ENCODE data around the gene PI4KA.

The PI4KA gene

DNA sequence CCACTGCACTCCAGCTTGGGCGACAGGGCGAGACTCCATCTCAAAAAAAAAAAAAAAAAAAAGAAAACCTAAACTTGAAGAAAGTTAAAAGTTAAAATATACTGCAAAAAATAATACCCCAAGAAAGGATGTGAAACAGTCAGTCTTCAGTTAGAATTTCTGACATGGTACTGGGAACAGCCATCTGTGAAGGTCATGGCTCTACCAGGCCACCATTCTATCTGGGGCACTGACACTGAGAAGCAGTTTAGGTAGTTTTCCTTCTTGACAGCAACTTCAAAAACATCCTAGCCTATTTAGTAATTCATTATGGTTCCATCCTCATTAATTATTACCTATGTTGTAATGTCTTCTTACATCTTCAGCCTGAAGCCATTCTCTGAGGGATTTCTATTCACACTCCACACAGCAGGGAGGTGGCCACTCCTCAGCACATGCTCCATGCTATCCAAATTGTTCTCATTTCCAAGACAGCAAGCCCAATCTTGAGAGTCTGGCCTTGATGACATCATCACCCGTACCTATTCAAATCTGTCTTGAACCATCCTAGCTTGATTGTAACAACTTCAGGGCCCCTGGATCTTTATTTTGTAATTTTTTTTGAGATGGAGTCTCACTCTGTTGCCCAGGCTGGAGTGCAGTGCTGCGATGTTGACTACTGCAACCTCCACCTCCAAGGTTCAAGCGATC, 46.5 kb downstream of the PI4KA start:
- ATAC-seq, result no peak
- no peak for TF ChIP-seq ZNF8 (CRISPR knock-in tag; IDR thresholded peaks at IDR 0.05)
- TF ChIP-seq ESRRG (CRISPR knock-in tag; IDR thresholded peaks at IDR 0.05), result no peak
- no peak for TF ChIP-seq ZNF70 (CRISPR knock-in tag; IDR thresholded peaks at IDR 0.05)
- no peak for TF ChIP-seq ISL1 (CRISPR knock-in tag; IDR thresholded peaks at IDR 0.05)
- no peak for TF ChIP-seq CSRNP3 (CRISPR knock-in tag; IDR thresholded peaks at IDR 0.05)
- TF ChIP-seq GLIS3 (CRISPR knock-in tag; IDR thresholded peaks at IDR 0.05), result no peak
- no peak for TF ChIP-seq RARB (CRISPR knock-in tag; IDR thresholded peaks at IDR 0.05)
- no peak for TF ChIP-seq SNAI2 (CRISPR knock-in tag; IDR thresholded peaks at IDR 0.05)
- TF ChIP-seq ZC3H10 (CRISPR knock-in tag; IDR thresholded peaks at IDR 0.05), result no peak
- TF ChIP-seq OSR1 (CRISPR knock-in tag; IDR thresholded peaks at IDR 0.05), result no peak

GRCh38 chr22:20811171-20811570, 47.4 kb downstream of the PI4KA start:
- TF ChIP-seq ZNF8 (CRISPR knock-in tag; IDR thresholded peaks at IDR 0.05), result no peak
- TF ChIP-seq ZC3H10 (CRISPR knock-in tag; IDR thresholded peaks at IDR 0.05), result no peak
- no peak for TF ChIP-seq ZNF70 (CRISPR knock-in tag; IDR thresholded peaks at IDR 0.05)
- no peak for TF ChIP-seq ISL1 (CRISPR knock-in tag; IDR thresholded peaks at IDR 0.05)
- no peak for TF ChIP-seq ZFP30 (CRISPR knock-in tag; IDR thresholded peaks at IDR 0.05)
- TF ChIP-seq, protein P1, sequence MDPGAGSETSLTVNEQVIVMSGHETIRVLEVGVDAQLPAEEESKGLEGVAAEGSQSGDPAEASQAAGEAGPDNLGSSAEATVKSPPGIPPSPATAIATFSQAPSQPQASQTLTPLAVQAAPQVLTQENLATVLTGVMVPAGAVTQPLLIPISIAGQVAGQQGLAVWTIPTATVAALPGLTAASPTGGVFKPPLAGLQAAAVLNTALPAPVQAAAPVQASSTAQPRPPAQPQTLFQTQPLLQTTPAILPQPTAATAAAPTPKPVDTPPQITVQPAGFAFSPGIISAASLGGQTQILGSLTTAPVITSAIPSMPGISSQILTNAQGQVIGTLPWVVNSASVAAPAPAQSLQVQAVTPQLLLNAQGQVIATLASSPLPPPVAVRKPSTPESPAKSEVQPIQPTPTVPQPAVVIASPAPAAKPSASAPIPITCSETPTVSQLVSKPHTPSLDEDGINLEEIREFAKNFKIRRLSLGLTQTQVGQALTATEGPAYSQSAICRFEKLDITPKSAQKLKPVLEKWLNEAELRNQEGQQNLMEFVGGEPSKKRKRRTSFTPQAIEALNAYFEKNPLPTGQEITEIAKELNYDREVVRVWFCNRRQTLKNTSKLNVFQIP (CRISPR knock-in tag; IDR thresholded peaks at IDR 0.05; ENCODE audit: borderline replicate concordance, low read depth), result no peak
- no peak for TF ChIP-seq GLIS3 (CRISPR knock-in tag; IDR thresholded peaks at IDR 0.05)
- TF ChIP-seq ESRRG (CRISPR knock-in tag; IDR thresholded peaks at IDR 0.05), result no peak
- no peak for TF ChIP-seq CSRNP3 (CRISPR knock-in tag; IDR thresholded peaks at IDR 0.05)
- TF ChIP-seq SNAI2 (CRISPR knock-in tag; IDR thresholded peaks at IDR 0.05), result no peak
- TF ChIP-seq, protein P2, sequence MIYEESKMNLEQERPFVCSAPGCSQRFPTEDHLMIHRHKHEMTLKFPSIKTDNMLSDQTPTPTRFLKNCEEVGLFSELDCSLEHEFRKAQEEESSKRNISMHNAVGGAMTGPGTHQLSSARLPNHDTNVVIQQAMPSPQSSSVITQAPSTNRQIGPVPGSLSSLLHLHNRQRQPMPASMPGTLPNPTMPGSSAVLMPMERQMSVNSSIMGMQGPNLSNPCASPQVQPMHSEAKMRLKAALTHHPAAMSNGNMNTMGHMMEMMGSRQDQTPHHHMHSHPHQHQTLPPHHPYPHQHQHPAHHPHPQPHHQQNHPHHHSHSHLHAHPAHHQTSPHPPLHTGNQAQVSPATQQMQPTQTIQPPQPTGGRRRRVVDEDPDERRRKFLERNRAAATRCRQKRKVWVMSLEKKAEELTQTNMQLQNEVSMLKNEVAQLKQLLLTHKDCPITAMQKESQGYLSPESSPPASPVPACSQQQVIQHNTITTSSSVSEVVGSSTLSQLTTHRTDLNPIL (CRISPR knock-in tag; IDR thresholded peaks at IDR 0.05; ENCODE audit: low read depth), result no peak
- TF ChIP-seq OSR1 (CRISPR knock-in tag; IDR thresholded peaks at IDR 0.05), result no peak
- TF ChIP-seq BACH2 (CRISPR knock-in tag; IDR thresholded peaks at IDR 0.05; ENCODE audit: borderline replicate concordance), result no peak
- ATAC-seq, result no peak

DNA sequence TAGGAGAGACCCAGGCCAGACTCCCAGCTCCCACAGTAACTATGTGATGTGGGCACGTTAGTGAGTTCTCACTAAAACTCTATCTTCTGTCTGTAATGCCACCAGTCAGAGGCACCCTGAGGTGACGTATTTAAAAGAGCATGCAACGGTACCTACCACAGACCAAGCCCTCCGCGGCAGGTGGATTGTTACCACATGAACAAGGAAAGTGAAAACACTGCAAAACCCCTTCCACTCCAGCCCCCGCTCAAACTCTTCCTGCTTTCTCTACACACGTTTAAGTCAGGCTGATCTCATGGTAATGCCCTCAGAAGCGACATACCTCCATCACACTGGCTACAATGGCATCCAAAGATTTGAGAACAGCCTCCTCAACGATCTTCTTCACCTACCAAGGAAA, 48.0 kb downstream of the PI4KA start:
- TF ChIP-seq ZC3H10 (CRISPR knock-in tag; IDR thresholded peaks at IDR 0.05) (no peak), ARNTL (CRISPR knock-in tag; IDR thresholded peaks at IDR 0.05; ENCODE audit: borderline replicate concordance, low read depth) (no peak), BACH2 (CRISPR knock-in tag; IDR thresholded peaks at IDR 0.05; ENCODE audit: borderline replicate concordance) (no peak), ESRRG (CRISPR knock-in tag; IDR thresholded peaks at IDR 0.05) (no peak), ZNF70 (CRISPR knock-in tag; IDR thresholded peaks at IDR 0.05) (no peak), TCF4 (CRISPR knock-in tag; IDR thresholded peaks at IDR 0.05; ENCODE audit: borderline replicate concordance) (no peak), OSR1 (CRISPR knock-in tag; IDR thresholded peaks at IDR 0.05) (no peak), ZFP30 (CRISPR knock-in tag; IDR thresholded peaks at IDR 0.05) (no peak), CSDC2 (CRISPR knock-in tag; IDR thresholded peaks at IDR 0.05) (no peak), TOX (CRISPR knock-in tag; IDR thresholded peaks at IDR 0.05; ENCODE audit: borderline replicate concordance) (no peak), RARB (CRISPR knock-in tag; IDR thresholded peaks at IDR 0.05) (no peak), ZNF565 (CRISPR knock-in tag; conservative IDR thresholded peaks at IDR 0.05; ENCODE audit: low read depth) (no peak), ISL1 (CRISPR knock-in tag; IDR thresholded peaks at IDR 0.05) (no peak)
- ATAC-seq, result no peak

GRCh38 chr22:20809538-20810185, 48.9 kb downstream of the PI4KA start:
- TF ChIP-seq BACH2 (CRISPR knock-in tag; IDR thresholded peaks at IDR 0.05; ENCODE audit: borderline replicate concordance) (no peak), ZNF70 (CRISPR knock-in tag; IDR thresholded peaks at IDR 0.05) (no peak), TOX (CRISPR knock-in tag; IDR thresholded peaks at IDR 0.05; ENCODE audit: borderline replicate concordance) (no peak), ARNTL (CRISPR knock-in tag; IDR thresholded peaks at IDR 0.05; ENCODE audit: borderline replicate concordance, low read depth) (no peak), PPARA (CRISPR knock-in tag; IDR thresholded peaks at IDR 0.05; ENCODE audit: borderline replicate concordance) (no peak), ZFP3 (CRISPR knock-in tag; IDR thresholded peaks at IDR 0.05) (no peak), ESRRG (CRISPR knock-in tag; IDR thresholded peaks at IDR 0.05) (no peak)
- TF ChIP-seq, protein P1 (CRISPR knock-in tag; IDR thresholded peaks at IDR 0.05; ENCODE audit: borderline replicate concordance, low read depth), result no peak

More at GRCh38 chr22:20809538-20810185, 48.9 kb downstream of the PI4KA start:
- ATAC-seq, result no peak

Data from SK-N-SH treated with all-trans-retinoic acid at 6 μM for 48 hours (cell line).